ENCODE measurements around the gene TTC7B.

Gene TTC7B

DNA sequence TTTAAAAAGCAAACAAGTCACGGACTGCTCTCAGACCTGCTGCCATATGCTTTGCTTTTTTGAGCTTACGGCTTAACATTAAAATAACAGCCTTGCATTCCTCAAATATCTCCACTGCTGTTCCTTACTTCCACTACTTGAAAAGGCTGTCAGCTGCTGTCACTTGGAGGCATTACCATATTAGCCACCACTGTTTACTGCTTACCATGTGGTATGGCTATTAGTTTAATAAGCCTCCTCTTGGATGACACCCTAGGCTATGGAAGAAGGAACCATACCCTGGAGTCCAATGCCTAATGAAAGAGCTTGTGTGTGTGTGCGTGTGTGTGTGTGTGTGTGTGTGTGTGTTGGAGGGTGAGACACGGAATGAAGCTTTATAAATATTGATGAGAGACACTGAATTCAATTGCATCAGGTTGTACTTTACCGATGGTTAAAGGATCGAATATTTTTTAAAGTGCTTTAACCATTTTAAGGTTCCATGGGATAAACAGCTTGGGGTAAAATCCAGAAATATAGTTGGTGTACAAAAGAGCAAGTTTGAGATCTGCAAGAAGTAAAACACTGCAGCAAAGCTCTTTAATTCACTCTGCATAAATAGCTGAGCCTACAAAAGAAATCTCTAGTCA lies 174.5 kb downstream of the TTC7B start:
- DNase-seq, result no peak

DNA sequence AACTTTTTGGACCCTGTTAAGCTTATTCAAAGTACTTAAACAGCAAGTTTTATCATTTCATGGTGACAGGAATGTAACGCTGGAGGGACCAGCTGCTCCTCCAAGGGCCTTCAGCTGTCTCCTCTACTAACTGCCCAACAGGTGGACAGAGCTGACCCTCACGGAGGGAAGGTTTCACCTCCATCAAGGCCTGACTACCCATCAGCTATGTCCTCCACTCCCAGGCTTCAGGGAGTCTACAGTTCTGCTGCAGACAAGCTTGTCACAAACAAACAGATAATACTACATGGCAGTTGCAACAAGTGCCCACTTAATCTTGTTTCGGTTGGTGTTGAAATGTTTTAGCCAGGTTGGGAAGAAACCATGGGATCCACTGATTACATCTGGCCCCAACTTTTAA lies 175.1 kb downstream of the TTC7B start:
- DNase-seq, result no peak

DNA sequence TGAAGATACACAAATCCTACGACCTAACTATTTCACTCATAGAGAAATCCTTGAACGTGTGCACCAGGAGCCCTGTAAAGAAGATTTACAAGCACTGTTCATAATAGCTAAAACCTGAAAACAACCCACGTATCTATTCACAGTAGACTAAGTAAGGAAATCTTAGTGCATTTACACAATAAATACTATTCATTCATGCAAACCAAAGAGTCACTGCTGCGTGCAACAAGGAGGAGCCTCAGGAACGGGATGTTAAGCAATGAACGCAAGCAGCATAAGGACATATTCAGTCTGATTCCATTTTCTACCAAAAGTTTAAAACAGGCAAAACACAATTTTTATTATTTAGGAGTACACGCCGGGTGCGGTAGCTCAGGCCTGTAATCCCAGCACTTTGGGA lies 176.6 kb downstream of the TTC7B start:
- DNase-seq, result no peak

DNA sequence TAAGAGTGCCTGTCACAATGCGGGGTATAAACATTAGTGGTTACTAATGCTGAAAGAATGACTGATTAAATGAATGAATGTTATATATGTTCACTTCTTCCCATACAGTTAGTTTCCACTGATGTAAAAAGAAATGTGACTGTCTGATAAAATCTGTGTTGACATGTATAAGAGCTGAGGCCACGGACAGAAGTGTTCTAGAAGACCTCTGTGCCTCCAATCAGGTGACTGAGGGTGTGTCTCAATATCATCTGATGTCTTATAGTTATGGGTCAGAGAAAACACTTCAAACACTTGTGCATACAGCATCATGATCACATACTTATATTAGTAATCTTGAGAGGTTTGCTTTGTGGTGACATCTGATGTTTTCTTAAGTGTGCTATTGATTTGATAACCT lies 183.4 kb downstream of the TTC7B start:
- DNase-seq, result peak; percentile 79

DNA sequence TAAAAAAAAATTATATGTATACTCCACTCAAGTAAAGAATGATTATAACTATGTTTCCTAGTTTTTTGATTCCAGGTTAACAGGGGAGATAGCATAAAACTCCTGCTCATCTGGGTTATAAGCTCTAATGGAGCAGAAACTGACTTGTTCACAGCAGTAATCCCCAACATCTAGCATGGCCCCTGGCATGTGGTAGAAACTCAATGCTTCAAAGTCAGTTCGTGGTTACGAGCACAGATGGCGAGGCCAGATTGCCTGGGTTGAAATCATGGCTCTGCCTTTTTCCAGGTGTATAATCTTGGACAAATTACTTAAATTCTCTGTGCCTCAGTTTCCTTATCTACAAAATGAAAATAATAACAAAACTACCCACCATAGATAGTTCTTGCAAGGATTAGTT lies 183.8 kb downstream of the TTC7B start:
- DNase-seq, result no peak

DNA sequence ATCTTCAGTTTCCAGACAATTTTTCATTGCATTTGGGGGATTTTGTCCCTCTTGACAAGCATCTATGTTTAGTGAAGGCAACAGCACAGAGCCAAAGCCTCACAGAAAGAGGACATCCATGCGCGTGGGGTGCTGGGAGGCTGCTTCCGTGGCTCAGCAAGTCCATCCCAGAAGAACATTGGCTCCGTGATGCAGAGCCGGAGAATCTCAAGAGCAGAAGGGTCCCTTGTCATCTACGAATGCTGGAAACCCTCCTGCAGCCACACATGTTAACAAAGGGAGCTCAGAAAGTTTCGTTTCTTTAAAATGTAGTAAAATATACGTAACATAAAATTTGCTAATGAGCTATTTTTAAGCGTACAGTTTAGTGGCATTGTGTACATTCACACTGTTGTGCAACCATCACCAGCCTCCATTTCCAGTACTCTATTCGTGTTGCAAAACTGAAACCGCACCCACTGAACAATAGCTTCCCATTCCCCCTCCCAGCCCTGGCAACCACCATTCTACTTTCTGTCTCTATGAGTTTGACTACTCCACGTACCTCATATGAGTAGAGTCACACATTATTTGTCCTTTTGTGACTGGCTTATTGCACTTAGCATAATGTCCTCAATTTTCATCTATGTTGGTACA lies 185.9 kb downstream of the TTC7B start:
- DNase-seq, result peak; percentile 97

DNA sequence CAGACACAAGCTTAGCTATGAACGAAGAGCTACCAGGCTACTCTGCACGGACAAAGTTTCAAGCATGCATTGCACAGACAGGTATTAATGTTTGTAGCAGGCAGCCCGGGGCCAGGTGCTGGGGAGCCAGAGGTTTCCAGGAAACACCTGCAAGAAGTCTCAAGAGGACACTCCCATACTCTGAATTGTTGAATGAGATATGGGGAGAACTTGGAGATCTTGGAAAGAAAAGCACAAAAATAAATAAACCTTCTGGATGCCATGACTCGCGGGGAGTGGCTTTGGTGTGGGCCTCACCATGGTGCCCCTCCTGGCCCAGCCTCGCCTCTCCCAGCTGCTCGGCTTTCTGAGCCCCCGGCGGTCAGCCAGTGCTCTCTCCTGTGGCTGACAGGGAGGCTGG lies 186.8 kb downstream of the TTC7B start:
- DNase-seq, result no peak

DNA sequence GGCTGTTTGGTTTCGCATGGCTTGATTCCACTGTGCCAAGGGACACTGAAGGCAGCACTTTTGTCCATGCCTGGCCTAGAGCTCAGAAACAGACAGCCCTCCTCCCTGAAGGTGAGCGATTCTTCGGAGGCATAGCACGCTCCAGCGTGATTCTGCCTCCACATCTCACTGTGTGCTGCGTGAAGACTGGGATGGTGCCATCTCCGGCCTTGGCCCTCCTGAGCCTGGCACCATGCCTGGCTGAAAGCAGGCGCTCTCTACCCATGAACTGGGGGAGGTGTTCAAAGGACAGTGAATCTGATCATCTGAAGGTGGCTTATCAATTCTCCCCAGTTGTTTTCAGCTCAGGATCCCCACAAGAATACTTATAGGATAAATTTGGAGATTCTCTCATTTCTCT lies 187.4 kb downstream of the TTC7B start:
- DNase-seq, result no peak

DNA sequence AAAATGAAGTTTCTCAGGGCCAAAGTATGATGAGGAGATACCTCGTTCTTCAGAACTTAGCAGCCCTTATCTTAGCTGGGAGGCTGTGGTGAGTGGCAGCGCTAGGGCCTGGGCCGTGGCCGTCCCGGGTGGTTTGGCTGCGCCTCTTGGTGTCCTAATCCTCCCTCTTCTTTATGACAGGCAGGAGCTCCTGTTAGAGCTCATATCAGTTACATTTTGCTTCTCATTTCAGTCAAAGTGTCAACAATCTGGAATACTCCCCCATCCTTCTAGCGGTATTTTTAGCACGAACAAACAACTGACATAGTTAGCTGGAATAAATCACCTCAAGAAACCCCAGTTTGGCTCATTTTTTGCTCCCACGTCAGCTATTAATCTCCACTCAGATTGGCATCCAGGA lies 188.8 kb downstream of the TTC7B start:
- DNase-seq, result no peak

DNA sequence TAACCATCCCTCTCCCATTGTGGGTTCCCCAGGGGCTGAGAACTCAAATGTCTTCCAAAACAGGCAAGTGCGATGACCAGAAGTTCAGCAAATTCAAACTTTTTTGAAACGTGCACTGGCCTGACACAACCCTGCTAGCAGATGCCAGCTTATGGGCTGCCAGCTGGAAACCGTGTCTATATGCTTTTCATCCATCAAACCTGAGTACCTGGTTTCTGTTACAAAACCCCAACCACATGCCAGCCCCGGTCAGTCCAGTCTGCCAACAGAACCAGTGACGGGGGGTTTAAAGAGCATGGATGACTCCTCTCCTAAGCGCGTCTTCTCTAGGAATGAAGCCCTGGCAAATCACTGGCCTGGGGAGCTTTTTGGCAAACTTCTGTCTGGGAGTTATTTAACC lies 189.7 kb downstream of the TTC7B start:
- DNase-seq, result no peak

DNA sequence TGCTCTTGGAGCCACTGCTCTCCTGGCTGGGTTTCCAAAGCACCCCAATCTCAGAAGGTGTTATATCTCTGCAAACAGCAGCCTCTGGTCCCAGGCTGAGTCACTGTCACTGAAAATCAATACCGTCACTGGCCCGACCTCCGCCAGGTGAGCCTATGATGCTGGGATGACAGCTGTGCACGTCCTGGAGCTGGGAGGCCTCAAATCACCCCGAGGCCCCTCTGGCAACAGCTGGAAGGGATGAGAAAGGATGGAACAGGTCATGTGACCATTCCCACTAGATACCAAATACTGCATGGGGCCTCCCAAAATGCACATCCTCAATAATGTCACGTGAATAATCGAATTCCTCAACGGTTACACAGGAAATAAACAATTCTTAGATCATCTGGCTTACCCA lies 190.8 kb downstream of the TTC7B start:
- DNase-seq, result no peak

DNA sequence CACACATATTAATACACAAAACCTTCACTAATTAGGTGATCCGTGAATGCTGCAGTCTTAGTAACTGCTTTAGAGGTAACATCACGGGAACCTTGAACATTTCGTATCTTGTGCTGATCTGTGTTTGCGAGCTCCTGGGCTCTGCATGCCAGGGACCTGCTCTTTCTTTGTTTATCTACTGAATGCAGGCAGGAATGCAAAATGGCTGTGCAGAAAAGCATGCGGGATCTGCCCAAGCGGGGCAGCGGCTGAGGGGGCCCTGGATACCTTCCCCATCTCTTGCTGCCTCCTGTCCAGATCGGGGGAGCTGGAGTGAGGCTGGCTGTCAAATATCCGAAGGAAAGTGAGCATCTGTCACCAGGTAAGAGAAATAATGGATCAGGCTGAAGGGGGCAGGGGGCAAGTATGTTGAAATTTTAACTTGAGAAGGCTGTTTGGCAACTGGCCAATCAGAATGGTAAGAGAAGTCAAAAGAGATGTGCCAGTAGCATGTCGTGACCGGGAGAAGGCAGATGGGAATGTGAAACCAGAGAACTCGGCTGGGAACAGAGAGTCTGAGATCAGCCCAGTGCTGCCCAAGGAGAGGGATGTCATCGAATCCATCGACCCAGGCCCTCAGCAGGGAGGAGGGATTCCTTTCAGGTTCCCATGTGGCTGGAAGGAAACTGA lies 191.4 kb downstream of the TTC7B start:
- no peak for DNase-seq

DNA sequence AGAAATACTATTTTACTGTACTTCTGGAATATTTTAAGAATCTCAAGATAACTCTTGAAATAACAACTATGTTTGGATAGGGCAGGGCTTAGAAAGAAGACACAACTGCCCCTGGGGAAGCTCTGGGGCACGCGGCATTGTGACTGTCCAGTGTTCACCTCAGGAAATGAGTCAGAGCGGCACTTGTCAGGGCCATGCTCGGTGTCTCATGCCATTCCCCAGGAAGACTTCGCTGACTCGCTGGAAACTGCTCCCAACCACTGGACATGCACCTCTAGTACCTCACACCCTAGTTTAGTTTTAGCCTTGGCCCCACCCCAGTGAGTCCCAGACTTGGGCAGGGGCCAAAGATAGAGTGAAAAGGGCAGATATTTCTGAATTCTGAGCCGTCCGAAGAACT lies 192.0 kb downstream of the TTC7B start:
- peak; percentile 79 for DNase-seq

DNA sequence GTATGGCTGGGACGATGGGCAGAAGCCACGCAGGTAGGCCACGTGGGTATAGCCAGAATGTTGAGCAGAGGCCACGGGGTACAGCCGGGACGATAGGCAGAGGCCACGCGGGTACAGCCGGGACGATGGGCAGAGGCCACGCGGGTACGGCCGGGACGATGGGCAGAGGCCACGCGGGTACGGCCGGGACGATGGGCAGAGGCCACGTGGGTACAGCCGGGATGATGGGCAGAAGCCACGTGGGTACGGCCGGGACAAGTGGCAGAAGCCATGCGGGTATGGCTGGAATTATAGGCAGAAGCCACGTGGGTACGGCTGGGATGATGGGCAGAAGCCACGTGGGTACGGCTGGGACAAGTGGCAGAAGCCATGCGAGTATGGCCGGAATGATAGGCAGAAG lies 195.0 kb downstream of the TTC7B start:
- no peak for DNase-seq

DNA sequence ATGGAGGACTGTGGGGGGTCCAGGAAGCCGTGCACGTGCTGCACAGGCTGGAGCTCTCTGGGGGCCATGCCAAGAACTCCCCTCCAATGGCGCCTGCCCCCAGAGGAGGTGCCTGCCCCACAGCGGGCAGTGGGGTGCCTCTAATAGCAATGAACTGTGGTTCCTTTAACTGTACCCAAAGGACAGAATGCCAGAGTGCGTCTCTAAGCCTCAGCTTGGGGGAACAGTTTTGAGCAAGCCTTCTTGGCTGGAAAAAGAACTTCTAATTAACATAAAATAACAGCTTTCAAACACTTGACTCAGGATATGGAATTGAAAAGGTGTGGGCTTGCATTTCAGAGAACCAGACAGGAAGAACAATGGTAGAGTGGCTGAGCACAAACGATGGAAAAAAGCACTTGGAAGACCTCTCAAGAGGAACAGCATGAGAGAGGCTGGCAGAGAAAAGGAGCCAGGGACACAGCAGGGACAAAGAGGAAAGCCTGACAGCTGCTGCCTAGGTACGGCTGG lies 195.6 kb downstream of the TTC7B start:
- no peak for DNase-seq

DNA sequence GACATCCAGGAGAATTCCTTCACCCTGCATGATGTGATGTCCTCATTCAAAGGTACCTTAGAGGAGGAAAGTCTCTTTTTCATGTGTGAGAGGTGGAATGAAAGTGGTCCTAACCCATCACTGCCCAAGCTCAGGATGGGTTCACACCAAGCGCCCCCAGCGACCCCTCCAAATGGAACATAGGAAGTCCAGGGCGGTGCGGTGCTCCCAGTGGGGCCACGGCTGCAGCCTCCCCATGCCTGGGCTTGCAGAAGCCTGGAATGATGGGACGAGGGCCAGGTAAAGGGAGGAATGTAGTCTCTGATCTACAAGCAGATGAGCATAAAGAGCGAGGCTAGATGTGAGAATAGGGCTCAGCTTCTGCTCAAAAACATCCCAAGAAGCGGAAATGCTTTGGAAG lies 196.3 kb downstream of the TTC7B start:
- no peak for DNase-seq

DNA sequence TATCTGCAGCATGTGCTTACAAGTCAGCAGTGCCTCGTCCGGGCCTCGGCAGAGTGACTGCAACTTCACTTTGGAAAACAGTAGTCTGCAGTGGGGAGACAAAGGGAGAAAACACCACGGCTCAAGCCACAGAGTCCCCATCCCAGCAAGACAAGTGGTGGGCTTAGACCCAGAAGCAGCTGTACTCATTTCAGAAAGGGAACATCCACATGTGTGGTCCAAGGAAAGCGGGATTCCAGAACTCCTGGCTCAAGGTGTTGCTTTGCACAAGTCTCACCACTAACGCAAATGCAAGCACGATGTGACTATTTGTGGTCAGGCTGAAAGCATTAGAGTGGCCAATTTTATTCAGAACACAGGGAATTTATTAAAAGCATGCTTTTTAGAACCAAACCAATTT lies 198.3 kb downstream of the TTC7B start:
- DNase-seq, result no peak

DNA sequence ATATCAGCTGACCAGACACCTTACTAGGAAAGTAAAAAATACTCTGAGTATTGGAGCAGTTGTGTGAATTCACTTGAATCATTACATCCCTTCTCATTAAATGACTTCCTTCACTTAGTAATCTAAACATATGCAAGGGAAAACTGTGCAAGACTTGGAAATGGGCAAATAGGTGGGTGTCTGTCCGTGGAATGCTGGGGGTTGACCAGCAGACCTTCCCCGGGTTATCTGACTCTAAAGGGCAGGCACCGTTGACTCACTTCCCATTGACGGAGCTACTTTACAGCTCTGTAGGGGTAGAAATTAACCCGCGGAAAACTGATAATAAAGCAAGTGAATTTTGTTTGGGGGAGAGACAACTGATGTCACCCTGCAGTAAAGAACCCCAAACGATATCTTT lies 199.3 kb downstream of the TTC7B start:
- no peak for DNase-seq

DNA sequence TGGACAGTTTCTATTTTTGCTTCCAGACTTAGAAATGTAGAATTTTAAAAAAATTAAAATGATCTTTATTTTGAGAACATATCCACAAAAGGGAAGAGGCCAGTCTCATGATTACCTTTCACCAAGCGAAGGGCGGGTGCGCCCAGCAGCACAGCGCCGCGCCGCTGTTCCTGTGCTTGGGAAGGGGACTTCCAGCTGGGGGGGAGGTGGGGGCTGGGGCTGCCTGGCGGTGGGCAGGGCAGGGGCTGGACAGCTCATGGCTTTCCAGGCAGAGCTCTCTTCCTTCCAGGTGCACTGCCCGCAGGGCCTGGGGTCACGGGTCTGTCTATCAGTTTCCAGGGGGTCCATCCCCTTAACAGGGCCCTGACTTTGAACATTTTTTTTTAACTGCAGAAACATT lies 199.9 kb downstream of the TTC7B start:
- no peak for DNase-seq

DNA sequence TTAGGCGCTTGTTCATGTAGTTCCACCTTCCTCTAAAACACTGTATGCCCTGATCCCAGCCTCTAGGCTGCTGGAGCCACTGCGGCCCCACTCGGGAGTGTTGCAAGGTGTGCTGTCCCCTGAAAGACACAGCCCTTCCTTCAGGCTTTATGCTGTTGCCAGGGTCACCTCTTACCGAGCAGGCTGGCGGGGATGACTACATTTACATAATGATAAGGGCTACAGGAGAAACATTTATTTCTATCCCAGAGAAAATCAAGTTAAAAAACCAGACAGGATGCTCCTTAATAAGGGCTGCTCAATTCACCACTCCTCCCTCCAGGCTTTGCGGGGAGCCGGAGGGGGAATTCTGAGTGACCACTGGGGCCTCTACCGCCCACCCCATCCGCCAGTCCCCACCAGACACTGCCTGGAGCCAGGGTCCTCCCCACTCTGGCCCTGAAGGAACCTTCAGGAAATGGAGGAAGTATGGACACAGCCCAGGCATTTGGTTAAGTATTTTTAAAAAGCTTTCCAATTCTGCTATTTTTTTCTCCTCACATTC lies 200.6 kb downstream of the TTC7B start:
- DNase-seq, result no peak

DNA sequence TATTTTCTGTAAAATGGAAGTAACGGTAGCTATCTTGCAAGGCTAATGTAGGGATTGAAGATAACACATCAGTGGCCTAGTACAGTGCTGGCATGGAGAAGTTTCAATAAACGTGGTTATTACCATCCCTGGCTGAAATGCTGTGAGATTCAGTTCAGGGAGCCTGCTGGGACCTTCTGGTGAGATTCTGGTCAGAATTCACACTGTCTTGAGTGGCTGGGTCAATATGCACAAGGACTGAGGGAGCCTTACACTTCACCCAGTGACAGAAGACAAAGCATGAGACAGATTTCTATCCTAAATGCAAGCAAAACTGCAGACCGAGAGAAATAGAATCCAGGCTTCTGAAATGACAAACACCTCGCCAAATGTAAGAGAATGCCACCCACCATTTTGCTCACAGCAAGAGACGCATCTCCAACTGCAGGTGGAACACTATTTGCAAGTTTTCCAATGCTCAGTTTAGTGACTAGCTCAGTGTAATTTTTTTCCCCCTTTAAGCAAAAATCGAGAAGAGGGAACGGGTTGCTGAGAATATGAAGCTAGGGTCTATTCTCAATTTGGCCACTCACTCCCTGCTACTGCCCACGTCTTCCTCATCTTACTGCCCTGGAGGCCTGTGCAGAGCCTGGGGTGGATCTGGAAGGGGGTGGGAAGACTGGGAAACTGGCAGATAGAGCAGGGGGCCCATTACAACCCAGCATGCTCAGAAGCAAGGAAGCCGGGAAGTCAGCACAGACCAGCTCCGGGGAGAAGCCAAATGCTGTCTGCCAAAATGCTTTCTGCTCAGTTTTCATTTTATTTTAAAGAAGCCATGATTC lies 201.3 kb downstream of the TTC7B start:
- no peak for DNase-seq

DNA sequence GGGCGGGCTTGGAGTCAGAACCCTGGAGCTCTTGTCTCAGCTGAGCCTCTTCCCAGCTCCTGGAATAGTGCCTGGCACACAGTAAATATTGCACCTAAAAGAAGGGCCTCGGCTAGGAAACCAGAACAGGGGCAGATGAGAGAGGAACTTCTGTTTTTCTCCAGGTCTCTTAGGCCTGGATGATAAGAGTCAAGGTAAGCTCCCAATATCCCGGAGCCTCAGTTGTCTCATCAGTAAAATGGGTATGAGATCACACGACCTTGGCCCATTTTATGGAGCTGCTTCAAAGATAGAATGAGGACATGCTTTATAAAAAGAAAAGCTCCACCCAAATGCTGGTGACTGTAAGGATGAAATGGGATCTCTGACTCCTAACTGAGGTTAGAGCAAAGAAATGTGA lies 202.2 kb downstream of the TTC7B start:
- no peak for DNase-seq

DNA sequence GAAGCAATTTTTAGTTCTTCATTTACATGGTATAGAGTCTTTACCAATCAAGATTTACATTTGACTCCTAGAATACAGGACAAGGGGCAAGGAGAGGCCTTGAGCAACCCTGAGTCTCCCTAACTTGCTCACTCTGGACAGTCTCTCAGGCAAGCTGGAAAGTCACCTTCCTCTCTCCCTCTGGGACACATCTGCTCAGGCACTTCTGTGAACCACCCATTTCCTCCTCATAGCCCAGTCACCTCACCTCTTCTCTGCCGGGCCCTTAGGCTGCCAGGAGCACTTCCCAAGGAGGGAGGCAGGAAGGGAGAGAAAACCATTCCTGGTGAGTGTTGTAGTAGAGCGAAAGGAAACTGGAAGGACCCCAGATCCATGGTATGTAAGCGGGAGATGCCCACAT lies 202.8 kb downstream of the TTC7B start:
- no peak for DNase-seq
